ENCODE measurements around the gene TWIST2. TPM values are rescaled to one million over a fixed set of nuclear protein-coding genes. Genes with fewer than 3 reads are reported as not detected.

The TWIST2 gene
- total RNA-seq, 1 donor from 2014 or later: 0.20 TPM

DNA sequence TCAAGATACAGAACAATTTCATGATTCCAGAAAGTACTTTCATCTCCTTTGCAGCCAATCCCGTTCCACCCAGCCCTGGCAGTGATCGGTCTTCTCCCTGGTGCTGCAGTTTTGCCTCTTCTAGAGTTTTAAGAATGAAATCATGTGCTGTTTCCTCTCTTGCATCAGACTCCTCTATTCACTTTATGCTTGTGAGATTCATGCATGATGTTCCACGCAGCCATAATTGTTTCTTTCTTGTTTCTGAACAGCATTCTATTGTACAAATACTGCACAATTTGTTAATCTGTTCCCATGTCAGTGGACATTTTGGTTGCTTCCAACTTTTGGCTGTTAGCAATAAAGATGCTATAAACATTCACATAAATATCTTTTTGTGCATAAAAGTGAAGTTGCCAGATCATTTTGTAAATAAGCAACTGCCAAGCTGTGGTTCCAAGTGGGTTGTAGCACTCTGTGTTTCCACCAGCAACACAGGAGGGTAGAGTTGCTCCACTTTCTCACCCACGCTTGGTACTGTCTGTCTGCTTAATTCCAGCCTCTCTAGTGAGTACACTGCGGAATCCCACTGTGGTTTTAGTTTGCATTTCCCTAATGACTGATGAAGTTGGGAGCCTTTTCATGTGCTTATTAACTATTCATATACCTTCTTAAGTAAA is 104.5 kb downstream of the TWIST2 start:
- no peak for DNase-seq (ENCODE audit: low read depth in 2 of 2)

DNA sequence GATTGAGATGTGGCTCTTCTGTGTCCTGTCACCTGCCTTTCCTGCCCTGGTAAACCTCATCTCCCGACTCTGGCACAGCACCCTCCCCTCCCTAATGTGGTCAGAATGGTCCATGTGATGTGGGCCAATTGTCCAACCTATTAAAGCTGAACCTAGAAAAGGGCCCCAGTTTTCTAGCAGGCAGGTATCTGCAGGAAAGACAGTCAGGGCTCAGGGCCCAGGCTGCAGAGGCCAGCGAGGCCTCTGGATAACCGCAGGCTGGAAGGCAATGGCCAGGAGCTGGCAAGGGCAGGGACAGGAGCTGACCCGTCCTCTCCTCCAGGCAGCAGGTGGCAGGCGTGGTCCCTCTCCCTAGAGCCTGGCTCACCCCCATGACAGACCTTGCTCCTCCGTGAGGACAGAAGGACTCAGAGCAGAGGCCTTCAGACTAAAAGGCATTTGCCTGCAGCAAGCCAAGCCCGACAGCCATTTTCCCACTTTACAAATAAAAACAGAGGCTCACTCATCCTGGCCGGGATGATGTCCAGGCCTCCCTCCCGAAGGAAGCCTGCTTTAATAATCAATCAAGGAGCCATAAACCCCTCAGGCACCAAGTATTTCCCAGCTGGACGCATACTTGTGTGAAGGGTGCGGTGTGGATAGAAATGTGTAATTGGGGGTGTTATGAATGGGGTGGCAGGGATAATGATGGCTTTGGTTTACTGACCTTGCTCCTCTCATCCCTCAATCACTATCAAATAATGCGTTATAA is 107.1 kb downstream of the TWIST2 start:
- no peak for DNase-seq (ENCODE audit: low read depth in 2 of 2)

DNA sequence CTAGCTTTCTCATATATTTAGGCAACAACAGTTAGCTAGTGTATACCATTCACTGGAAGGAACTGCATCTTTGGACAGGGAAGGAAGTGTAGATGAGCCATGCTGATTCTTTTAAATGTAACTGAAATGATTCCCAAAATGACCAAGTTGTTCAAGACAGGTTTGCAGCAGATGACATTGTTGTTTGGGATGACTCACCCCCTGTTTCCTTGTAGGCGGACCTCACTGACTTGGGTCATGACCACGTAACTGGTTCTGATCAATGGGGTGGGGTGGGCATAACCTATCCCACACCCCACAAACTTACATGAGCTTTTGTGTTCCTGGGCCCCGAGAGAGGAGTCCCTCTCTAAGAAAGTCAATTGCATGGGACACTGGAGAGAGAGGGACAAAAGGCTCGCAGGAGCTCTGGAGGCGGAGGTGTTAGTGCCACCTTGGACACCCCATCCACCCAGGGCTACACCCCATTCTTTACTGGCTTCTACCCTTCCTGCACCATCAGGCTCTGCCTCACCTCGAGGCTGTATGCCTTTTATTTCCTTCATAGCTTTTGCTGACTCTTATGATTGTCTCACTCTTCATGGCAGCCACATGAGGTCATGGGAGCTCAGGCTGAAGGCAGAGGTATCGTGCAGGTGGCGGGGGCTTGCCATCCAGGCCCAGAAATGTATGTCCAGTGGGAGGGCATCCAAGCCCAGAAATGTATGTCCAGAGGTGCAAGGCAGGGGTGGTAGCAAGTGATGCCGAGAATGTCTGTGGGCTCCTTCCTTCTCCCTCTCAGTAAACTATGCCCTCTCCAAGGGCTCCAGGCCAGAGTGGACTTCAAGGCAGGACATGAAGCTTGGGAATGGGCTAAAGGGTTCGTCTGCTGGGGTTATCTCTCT is 108.0 kb downstream of the TWIST2 start:
- peak in 1 of 2 donors; percentile 74 for DNase-seq (ENCODE audit: low read depth in 2 of 2)

DNA sequence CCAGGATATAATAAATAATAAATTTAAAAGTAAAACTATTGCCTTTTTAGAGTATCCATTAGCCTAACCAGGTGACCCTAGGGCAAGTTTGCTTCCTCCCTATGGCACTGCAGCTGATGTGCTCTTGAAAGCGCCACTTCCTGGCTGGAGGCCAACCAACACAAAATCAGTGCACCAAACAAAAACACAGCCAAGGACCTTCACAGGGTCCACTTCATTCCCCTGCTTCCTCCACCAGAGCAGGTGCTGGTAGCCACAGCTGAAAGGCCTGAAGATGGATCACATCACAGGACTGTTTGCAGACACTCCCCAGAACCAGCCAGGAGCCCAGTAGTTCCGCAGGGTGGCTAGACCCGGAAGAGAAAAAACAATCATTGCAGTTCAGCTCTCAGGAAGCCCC is 108.8 kb downstream of the TWIST2 start:
- peak; percentile 61 for DNase-seq (ENCODE audit: low read depth in 2 of 2)
